GM19351 (cell line): ENCODE measurements around the gene TOM1.

Experiments
- ATAC-seq: cut with Tn5 transposase; IDR thresholded peaks from one replicate; pipeline ENCODE4 v1.9.1; 2021; ENCODE audit warnings: mild to moderate bottlenecking, moderate library complexity; ENCODE audit not compliant: unreplicated experiment

The TOM1 gene

GRCh38 chr22:35299673-35300499 is at the start of gene TOM1:
TSS of gene TOM1 (plus strand) at chr22:35299894. CDS start at chr22:35299929, 35 bp downstream.
- peak; percentile 93 for ATAC-seq

GRCh38 chr22:35250156-35250555 is 49.5 kb upstream of the TOM1 start:
- ATAC-seq: no peak

- ATAC-seq: no peak
These were observed 45.7 kb upstream of the TOM1 start for GRCh38 chr22:35253946-35254345.

GRCh38 chr22:35257002-35257320 is 42.7 kb upstream of the TOM1 start:
- ATAC-seq: peak; percentile 13

GRCh38 chr22:35257321-35258190 is 42.1 kb upstream of the TOM1 start, which contains the start of gene HMGXB4:
TSS of gene HMGXB4 (plus strand) at chr22:35257493. CDS start at chr22:35262391, 4,898 bp downstream.
- ATAC-seq: peak; percentile 84

- ATAC-seq: no peak
These were observed 41.3 kb upstream of the TOM1 start for GRCh38 chr22:35258191-35258988.

- ATAC-seq: no peak
These were observed 34.7 kb upstream of the TOM1 start for GRCh38 chr22:35264986-35265385.

GRCh38 chr22:35266277-35266676 is 33.4 kb upstream of the TOM1 start:
- ATAC-seq: no peak

GRCh38 chr22:35269630-35270029 is 30.1 kb upstream of the TOM1 start:
- ATAC-seq: no peak

GRCh38 chr22:35274154-35274871 is 25.4 kb upstream of the TOM1 start:
- no peak for ATAC-seq

- no peak for ATAC-seq
These were observed 24.1 kb upstream of the TOM1 start for GRCh38 chr22:35275580-35275979.

GRCh38 chr22:35276019-35276418 is 23.7 kb upstream of the TOM1 start:
- no peak for ATAC-seq

- ATAC-seq: no peak
These were observed 11.6 kb upstream of the TOM1 start for GRCh38 chr22:35288116-35288515.

- ATAC-seq: no peak
These were observed 6.9 kb upstream of the TOM1 start for GRCh38 chr22:35292786-35293185.

- no peak for ATAC-seq
These were observed 3.6 kb upstream of the TOM1 start for GRCh38 chr22:35296051-35296450.

- ATAC-seq: peak; percentile 9
These were observed 449 bp upstream of the TOM1 start for GRCh38 chr22:35299217-35299672.

- no peak for ATAC-seq
These were observed 1.7 kb downstream of the TOM1 start for GRCh38 chr22:35301372-35301874.

GRCh38 chr22:35303029-35303624 is 3.4 kb downstream of the TOM1 start:
- ATAC-seq: no peak

GRCh38 chr22:35305525-35306070 is 5.9 kb downstream of the TOM1 start:
- no peak for ATAC-seq
